Body of pancreas (tissue), 4 donors: ENCODE data around the gene GNG4.

Experiments used
- POLR2A ChIP-seq, 3 donors: fragments of 450-650 bp; IDR thresholded peaks; one replicate each; pipeline ENCODE4 v1.6.1; 2016; ENCODE audit warnings: antibody characterized with exemption in 3 of 3, mild to moderate bottlenecking in 2 of 3
- TF ChIP-seq, protein P1 (sequence below), 7 experiments: fragments of 450-650 bp in 4 of 7; fragments of 200-600 bp in 3 of 7; sonication (generic) in 3 of 7; IDR thresholded peaks; one replicate each; pipeline ENCODE4 v1.5.1; 2016 to 2019; ENCODE audit warnings: antibody characterized with exemption in 7 of 7

DNA sequence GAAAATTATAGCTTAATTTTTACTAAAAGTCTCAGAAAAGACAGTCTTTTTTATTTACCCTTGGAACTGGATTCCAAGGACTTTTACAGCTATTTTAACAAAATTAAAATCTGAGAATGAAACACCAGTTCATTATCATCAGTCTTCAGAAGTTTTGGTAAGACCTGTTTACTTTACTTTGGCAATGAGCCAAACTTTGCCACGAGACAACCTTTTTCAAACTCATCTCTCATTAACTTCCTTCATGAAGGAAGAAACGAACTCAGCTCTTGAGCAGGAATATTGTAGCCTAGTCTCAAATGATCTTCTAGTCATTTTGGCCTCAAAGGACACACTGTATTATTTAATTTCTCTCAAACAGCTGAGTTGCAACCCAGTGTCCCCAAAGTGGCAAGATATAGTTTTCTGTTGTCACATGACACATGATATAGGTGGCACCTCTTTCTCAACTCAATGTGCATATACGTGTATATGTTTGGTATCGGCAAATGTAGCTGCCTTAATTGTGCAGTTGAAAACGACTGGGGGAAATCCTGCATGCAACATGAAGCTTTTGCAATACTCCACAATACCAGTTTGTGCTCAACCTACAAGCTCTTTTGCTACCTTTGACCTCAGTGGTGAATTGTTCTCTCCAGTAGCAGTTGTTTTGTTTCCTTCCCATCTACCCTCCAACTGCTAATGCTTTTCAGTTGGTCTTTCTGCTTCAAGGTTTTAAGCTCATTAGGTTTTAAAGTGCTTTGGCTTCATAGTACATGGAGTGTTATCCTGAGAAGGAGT, 8.4 kb upstream of the GNG4 start:
- no peak for TF ChIP-seq POLR2A (IDR thresholded peaks at IDR 0.05)
- TF ChIP-seq, protein P1, sequence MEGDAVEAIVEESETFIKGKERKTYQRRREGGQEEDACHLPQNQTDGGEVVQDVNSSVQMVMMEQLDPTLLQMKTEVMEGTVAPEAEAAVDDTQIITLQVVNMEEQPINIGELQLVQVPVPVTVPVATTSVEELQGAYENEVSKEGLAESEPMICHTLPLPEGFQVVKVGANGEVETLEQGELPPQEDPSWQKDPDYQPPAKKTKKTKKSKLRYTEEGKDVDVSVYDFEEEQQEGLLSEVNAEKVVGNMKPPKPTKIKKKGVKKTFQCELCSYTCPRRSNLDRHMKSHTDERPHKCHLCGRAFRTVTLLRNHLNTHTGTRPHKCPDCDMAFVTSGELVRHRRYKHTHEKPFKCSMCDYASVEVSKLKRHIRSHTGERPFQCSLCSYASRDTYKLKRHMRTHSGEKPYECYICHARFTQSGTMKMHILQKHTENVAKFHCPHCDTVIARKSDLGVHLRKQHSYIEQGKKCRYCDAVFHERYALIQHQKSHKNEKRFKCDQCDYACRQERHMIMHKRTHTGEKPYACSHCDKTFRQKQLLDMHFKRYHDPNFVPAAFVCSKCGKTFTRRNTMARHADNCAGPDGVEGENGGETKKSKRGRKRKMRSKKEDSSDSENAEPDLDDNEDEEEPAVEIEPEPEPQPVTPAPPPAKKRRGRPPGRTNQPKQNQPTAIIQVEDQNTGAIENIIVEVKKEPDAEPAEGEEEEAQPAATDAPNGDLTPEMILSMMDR (IDR thresholded peaks at IDR 0.05) = no peak
